Measurements from ENCODE around the gene BICDL1.

Gene BICDL1

GRCh38 chr12:120056739-120057138, 67.7 kb downstream of the BICDL1 start:
- DNase-seq = no peak

GRCh38 chr12:120060196-120060595, 71.2 kb downstream of the BICDL1 start:
- DNase-seq = no peak

GRCh38 chr12:120060717-120061116, 71.7 kb downstream of the BICDL1 start:
- DNase-seq = no peak

GRCh38 chr12:120061575-120062214, 72.7 kb downstream of the BICDL1 start:
- no peak for DNase-seq

GRCh38 chr12:120062976-120063579, 74.0 kb downstream of the BICDL1 start:
- DNase-seq = no peak

- no peak for DNase-seq
Observed at GRCh38 chr12:120064054-120064940, 75.3 kb downstream of the BICDL1 start.

- no peak for DNase-seq
Observed at GRCh38 chr12:120065472-120065871, 76.4 kb downstream of the BICDL1 start.

- no peak for DNase-seq
Observed at GRCh38 chr12:120066341-120066740, 77.3 kb downstream of the BICDL1 start.

- DNase-seq = peak; percentile 77
Observed at GRCh38 chr12:120067084-120067869, 78.2 kb downstream of the BICDL1 start.

GRCh38 chr12:120067901-120068300, 78.9 kb downstream of the BICDL1 start:
- no peak for DNase-seq

GRCh38 chr12:120069278-120069677, 80.2 kb downstream of the BICDL1 start:
- no peak for DNase-seq

GRCh38 chr12:120071493-120072020, 82.5 kb downstream of the BICDL1 start:
- no peak for DNase-seq

GRCh38 chr12:120072472-120073249, 83.6 kb downstream of the BICDL1 start:
- DNase-seq = no peak

- no peak for DNase-seq
Observed at GRCh38 chr12:120075034-120075616, 86.1 kb downstream of the BICDL1 start.

GRCh38 chr12:120076651-120077050, 87.6 kb downstream of the BICDL1 start:
- DNase-seq = no peak

- no peak for DNase-seq
Observed at GRCh38 chr12:120077260-120077659, 88.2 kb downstream of the BICDL1 start.

- no peak for DNase-seq
Observed at GRCh38 chr12:120078868-120079267, 89.8 kb downstream of the BICDL1 start.

- no peak for DNase-seq
Observed at GRCh38 chr12:120079411-120080400, 90.7 kb downstream of the BICDL1 start.

GRCh38 chr12:120081641-120082040, 92.6 kb downstream of the BICDL1 start:
- no peak for DNase-seq

All from NCI-H2029 (cell line).